Activated effector memory CD4-positive, alpha-beta T cell treated with anti-CD3 and anti-CD28 coated beads, Interleukin-2, amount 50 U/mL, for 16 hours (primary cell): Measurements from ENCODE around the gene BAZ2B.
"Not testable (repeated sequence)": the region's sequence is repeated elsewhere in the genome, so short reads cannot be mapped to it uniquely, and the experiment has no call there.

Source experiments
- DNase-seq: peaks from one replicate; pipeline ENCODE4 v3.0.0-alpha.2; 2020

The BAZ2B gene

GRCh38 chr2:159399716-159400415, 216.5 kb downstream of the BAZ2B start:
- no peak for DNase-seq

GRCh38 chr2:159396799-159397198, 219.5 kb downstream of the BAZ2B start:
- no peak for DNase-seq

GRCh38 chr2:159382447-159383028, 233.8 kb downstream of the BAZ2B start:
- DNase-seq: no peak

DNA sequence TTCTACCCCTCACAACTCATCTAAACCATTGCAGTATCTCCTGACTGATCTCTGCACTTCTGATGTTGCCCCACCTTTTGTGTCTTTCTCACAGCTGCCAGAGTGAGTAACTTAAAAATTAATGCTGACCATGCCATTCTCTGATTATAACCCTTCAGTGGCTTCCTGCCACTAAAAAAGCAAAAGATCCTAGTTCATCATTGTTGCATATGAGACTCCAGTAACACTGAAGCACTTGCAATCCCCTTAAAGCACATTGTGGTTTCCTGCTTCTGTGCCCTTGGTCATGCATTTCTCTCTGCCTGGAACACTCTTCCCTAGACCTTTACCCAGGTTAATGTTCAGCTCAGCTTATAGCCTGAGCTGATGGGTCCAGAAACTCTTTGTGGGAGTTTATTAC, 234.8 kb downstream of the BAZ2B start:
- DNase-seq: no peak

- DNase-seq: no peak
Observed at GRCh38 chr2:159380685-159381239, 235.6 kb downstream of the BAZ2B start.

GRCh38 chr2:159379181-159379580, 237.2 kb downstream of the BAZ2B start:
- no peak for DNase-seq

DNA sequence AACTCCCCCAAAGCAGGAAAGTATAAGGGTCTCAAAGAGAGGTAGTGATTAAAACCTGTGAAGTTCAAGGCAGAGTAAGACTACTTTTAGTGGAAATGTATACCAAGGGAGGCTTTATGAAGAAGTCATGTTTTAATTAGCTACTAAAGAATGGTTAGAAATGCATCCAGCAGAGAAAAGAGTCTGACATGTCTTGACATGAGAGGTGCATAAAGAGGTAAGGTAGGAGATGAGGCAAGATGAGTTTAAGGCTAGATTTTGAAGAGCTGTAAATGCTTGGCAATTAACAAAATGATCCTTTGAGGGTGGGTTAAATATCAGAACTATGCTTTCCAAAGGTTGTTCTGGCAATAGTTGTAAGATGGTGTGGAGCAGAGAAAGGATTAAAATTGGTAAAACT, 241.1 kb downstream of the BAZ2B start:
- no peak for DNase-seq

- DNase-seq: no peak
Observed at GRCh38 chr2:159371506-159371905, 244.8 kb downstream of the BAZ2B start.

DNA sequence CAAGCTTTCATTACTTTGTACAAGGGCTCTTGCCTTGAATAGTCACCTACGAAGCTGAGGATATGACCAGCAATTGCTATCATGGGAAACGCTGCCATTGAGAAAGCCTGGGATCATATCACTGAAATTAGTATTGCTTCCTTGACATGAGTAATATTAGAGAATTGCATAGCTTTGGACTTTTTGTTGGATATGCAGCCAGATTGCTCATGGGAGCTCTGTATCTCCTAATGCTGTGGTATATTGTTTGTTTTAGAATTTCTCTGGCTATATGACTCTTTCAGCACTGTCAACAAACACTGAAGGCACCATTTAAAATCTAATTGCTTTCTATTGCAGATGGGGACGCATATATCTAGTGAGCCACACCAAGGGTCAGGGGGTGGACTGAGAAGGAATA, 249.8 kb downstream of the BAZ2B start:
- DNase-seq: no peak

GRCh38 chr2:159362816-159363251, 253.5 kb downstream of the BAZ2B start:
- no peak for DNase-seq

- DNase-seq: no peak
Observed at GRCh38 chr2:159362094-159362493, 254.3 kb downstream of the BAZ2B start.

DNA sequence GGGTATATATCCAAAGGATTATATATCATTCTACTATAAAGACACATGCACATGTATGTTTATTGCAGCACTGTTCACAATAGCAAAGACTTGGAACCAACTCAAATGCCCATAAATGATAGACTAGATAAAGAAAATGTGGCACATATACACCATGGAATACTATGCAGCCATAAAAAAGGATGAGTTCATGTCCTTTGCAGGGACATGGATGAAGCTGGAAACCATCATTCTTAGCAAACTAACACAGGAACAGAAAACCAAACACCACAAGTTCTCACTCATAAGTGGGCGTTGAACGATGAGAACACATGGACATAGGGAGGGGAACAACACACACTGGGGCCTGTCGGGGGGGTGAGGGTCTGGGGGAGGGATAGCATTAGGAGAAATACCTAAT, 254.7 kb downstream of the BAZ2B start:
- DNase-seq: not testable (repeated sequence)

DNA sequence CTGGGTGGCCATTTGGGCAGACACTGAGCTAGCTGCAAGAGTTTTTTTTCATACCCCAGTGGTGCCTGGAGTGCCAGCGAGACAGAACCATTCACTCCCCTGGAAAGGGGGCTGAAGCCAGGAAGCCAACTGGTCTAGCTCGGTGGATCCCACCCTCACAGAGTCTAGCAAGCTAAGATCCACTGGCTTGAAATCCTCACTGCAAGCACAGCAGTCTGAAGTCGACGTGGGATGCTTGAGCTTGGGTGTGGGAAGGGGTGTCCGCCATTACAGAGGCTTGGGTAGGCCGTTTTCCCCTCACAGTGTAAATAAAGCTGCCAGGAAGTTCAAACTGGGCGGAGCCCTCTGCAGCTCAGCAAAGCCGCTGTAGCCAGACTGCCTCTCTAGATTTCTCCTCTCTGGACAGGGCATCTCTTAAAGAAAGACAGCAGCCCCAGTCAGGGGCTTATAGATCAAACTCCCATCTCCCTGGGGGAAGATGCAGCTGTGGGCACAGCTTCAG, 260.2 kb downstream of the BAZ2B start:
- DNase-seq: no peak

DNA sequence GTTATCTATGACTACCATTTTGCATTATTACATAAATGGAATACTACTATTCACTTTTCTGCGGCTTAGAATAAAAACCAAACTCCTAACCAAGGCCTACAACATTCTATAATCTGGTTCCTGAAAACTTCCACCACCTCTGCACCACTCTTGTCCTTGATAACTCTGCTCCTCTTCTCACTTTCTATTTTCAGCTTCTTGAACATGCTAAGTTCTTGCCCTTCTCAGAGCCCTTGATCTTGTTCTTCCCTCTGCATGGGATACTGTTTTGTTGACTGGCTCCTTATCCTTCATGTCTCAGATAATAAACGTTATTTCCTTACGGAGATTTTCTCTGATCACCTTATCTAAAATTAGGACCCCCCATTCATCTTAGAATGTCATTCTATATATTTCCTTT, 264.4 kb downstream of the BAZ2B start:
- no peak for DNase-seq

DNA sequence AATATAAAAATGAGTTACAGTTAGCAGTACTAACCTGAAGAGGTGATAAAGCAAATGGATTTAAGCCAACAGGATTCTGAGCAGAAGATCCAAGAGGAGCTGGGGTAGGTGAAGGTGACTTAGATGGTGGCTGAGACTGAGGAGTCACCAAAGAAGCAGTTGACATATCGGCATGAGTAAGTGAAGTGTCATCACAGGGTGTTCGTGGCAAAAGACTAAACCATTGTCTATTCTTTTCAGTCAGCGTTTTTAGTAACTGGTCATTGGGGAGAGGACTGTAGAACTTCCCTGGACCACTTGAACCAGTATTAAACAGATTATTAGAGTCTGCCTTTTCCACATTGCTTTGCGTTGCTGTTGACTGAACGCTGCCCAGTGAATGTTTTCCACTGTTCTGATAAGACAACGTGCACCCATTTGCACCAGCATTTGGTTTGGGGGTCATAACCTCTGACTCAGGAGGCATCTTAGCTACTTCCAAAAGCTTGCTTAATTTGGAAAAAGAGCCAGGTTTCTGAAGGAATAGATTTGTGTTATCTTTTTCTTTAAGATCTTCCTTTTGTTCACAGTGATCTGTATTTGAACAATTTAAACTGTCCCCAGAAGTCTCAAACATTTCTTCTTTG, 266.6 kb downstream of the BAZ2B start:
- no peak for DNase-seq

GRCh38 chr2:159326569-159327255, 289.6 kb downstream of the BAZ2B start:
- no peak for DNase-seq

GRCh38 chr2:159322419-159322818, 293.9 kb downstream of the BAZ2B start:
- no peak for DNase-seq

- no peak for DNase-seq
Observed at GRCh38 chr2:159317392-159318088, 298.8 kb downstream of the BAZ2B start.

DNA sequence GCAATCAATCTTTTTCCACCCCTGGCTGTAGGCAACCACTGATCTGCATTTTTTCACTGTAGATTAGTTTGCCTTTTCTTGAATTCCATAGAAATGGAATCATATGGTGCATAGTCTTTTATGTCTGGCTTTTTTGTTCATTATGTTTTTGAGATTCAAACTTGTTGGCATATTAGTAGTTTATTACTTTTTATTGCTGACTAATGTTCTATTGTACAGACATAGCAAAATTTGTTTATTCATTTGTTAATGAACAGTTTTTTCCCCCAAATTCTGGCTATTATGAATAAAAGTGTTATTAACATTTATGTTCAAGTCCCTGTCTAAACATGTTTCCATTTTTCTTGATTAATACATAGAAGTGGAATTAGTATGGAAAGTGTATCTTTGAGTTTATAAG, 308.4 kb downstream of the BAZ2B start:
- no peak for DNase-seq

DNA sequence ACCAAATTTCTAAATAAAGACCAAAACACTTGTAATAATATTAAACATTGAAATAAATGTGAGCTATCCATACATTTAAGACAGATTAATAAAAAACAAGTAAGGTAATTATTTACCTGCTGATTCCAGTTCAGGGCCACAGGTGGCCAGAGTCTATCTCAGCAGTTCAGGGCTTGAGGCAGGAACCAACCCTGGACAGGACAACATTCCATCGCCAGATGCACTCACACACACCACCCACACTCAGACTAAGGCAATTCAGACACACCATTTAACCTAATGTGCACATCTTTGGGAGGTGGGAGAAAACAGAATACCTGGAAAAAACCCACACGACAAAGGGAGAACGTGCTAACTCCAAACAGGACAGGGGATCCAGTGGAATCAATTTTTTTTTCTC, 315.8 kb downstream of the BAZ2B start:
- DNase-seq: no peak

GRCh38 chr2:159298967-159299366, 317.4 kb downstream of the BAZ2B start:
- DNase-seq: no peak

GRCh38 chr2:159297042-159297707, 319.2 kb downstream of the BAZ2B start:
- no peak for DNase-seq
